ENCODE data around the gene TNFSF10. TPM values are rescaled to one million over a fixed set of nuclear protein-coding genes. Genes with fewer than 3 reads are reported as not detected.
"Not testable (repeated sequence)": the region's sequence is repeated elsewhere in the genome, so short reads cannot be mapped to it uniquely, and the experiment has no call there.

TNFSF10 gene
- 100 to 1,000 TPM in 1 of 5 experiments, 10 to 100 TPM in 4; 10.8 to 234 (median 45.0) TPM for total RNA-seq
- 10 to 100 TPM; 60.9 to 92.1 TPM for polyA plus RNA-seq
- total RNA-seq = 29.7 reads per million, percentile 59 among the genes with 10 or more reads in this experiment

DNA sequence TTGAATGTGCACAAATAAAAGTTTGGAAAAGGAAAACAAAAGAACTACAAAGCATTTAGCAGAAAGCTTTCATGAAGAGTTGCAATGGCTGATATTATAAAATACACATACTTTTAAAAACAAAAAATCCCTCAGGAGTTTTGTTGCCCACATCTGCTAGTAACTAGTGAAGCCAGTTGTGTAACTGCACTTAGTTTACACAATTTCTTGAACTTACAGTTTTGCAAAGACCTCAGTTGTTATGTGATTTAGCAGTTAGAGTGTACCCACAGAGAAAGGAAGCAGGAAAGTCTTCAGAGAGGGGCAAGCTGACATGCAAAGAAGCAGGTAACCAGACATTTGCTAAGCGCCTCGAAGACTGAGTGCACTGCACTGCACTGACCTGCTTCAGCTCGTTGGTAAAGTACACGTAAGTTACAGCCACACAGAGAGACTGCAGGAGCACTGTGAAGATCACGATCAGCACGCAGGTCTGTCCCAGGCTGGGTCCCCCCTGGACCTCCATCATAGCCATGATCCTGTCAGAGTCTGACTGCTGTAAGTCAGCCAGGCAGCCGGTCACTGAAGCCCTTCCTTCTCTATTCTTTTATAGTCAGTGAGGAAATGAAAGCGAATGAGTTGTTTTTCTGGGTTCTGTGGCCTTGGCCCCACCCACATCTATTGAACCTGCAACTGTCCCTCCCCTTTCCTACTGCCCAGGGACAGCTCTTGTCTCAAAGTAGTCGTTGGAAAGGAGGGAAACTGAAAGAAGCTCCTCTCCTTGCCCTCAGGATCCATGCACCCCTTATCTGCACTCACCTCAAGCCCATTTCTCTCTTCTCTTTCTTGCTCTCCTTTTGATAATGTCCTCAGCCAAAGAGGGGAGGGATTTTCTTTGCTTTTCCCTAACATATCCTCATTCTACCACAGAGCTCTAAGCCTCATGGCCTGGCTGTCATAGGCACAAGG lies at the start of gene TNFSF10:
TNFSF10 (minus strand) TSS at position 560 of the 948 bp plus-strand sequence; CDS start at position 514, 46 bp downstream.
- Mint-ChIP-seq H3K27me3 (no peaks in the 10 kb centered on the region), H3K36me3 (peaks cover 0 to 40% (median 6%) of the 10 kb centered on the region in 5 donors), H3K4me3 (peak within 1 kb of the TSS; percentile 89 to 100 (median 96)), H3K27ac (peak within 1 kb of the TSS; percentile 88 to 100 (median 99)), H3K9me3 (no peaks in the 10 kb centered on the region), H3K4me1 (peaks cover 36 to 63% (median 53%) of the 10 kb centered on the region in 7 donors)
- peak; percentile 19 to 71 (median 60) for DNase-seq
- Histone ChIP-seq H3K27ac (ENCODE audit: low read depth, low read length) (peak within 1 kb of the TSS; percentile 85), H3K27me3 (ENCODE audit: control insufficient read depth in 2 of 2, insufficient read depth in 2 of 2, low read length in 2 of 2) (no peaks in the 10 kb centered on the region), H3K36me3 (ENCODE audit: control insufficient read depth in 2 of 3, insufficient read depth in 3 of 3, low read length in 3 of 3) (no peaks in the 10 kb centered on the region), H3K4me1 (ENCODE audit: control insufficient read depth in 2 of 2, insufficient read depth in 2 of 2, low read length in 2 of 2) (peaks cover 26 to 34% of the 10 kb centered on the region in 2 donors), H3K9me3 (ENCODE audit: control insufficient read depth in 2 of 3, low read length in 3 of 3) (no peaks in the 10 kb centered on the region), H3K4me3 (ENCODE audit: low read length) (peak within 1 kb of the TSS; percentile 86)
- POLR2A ChIA-PET = interaction anchor here (0.5 to 4.8 kb wide), 19 partner anchors 7 to 1254 kb away, joined by 3 to 54 read pairs (median 4); no protein-coding TSS in a partner anchor
- peak; percentile 87 for ATAC-seq
- CTCF ChIA-PET = interaction anchor here (0.6 to 3.1 kb wide), 9 partner anchors 8 to 147 kb away, joined by 3 to 17 read pairs (median 3); no protein-coding TSS in a partner anchor
- intact Hi-C loops (cut with micrococcal nuclease) = loop anchor here (1.0 to 5.0 kb wide), 12 partner anchors 7 to 486 kb away; partner anchors contain the start of genes ECT2 (in 2 of the 2) and FNDC3B (in 1 of the 2)

DNA sequence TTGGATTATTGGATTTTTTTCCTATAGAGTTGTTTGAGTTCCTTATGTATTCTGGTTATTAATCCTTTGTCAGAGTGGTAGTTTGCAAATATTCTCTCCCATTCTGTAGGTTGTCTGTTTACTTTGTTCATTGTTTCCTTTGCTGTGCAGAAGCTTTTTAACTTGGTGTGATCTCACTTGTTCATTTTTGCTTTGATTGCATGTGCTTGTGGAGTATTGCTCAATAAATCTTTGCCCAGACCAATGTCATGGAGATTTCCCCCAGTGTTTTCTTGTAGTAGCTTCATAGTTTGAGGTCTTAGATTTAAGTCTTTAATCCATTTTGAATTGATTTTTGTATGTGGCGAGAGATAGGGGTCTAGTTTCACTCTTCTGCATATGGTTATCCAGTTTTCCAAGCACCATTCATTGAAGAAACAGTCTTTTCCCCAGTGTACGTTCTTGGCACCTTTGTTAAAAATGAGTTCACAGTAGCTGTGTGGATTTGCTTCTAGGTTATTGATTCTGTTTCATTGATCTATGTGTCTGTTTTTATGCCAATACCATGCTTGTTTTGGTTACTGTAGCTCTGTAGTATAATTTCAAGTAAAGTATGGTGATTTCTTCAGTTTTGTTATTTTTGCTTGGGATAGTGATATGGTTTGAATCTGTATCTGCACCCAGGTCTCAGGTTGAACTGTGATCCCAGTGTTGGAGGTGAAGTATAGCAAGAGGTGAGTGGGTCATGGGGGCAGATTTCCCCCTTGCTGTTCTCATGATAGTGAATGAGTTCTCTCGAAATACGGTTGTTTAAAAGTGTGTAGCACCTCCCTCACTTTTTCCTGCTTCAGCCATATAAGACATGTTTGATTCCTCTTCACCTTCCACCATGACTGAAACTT lies 46.1 kb upstream of the TNFSF10 start:
- no peak overlapping the region for H3K4me3 Mint-ChIP-seq
- Histone ChIP-seq H3K27me3 (ENCODE audit: control insufficient read depth in 2 of 2, insufficient read depth in 2 of 2, low read length in 2 of 2) (no peaks in the 10 kb centered on the region), H3K9me3 (ENCODE audit: control insufficient read depth in 2 of 3, low read length in 3 of 3) (peaks cover 0 to 6% (median 0%) of the 10 kb centered on the region in 3 experiments), H3K4me1 (ENCODE audit: control insufficient read depth in 2 of 2, insufficient read depth in 2 of 2, low read length in 2 of 2) (no peaks in the 10 kb centered on the region), H3K27ac (ENCODE audit: low read depth, low read length) (no peak overlapping the region), H3K36me3 (ENCODE audit: control insufficient read depth in 2 of 3, insufficient read depth in 3 of 3, low read length in 3 of 3) (no peaks in the 10 kb centered on the region), H3K4me3 (ENCODE audit: low read length) (no peak overlapping the region)
- intact Hi-C loops (cut with micrococcal nuclease) = no loop called here
- no peak overlapping the region for H3K27ac Mint-ChIP-seq
- peaks cover 0 to 55% (median 0%) of the 10 kb centered on the region in 5 donors for H3K36me3 Mint-ChIP-seq
- H3K9me3 Mint-ChIP-seq = peaks cover 5 to 38% (median 10%) of the 10 kb centered on the region in 11 donors
- H3K4me1 Mint-ChIP-seq = peaks cover 8 to 41% (median 16%) of the 10 kb centered on the region in 7 donors
- ATAC-seq (no peak), DNase-seq (no peak)
- no peaks in the 10 kb centered on the region for H3K27me3 Mint-ChIP-seq
- ChIA-PET POLR2A (interaction anchor here (1.9 kb wide), 1 partner anchor 24 kb away, joined by 5 read pairs; no protein-coding TSS in a partner anchor), CTCF (interaction anchor here (0.8 to 1.3 kb wide), 2 partner anchors 26 to 237 kb away, joined by 3 read pairs; no protein-coding TSS in a partner anchor)

DNA sequence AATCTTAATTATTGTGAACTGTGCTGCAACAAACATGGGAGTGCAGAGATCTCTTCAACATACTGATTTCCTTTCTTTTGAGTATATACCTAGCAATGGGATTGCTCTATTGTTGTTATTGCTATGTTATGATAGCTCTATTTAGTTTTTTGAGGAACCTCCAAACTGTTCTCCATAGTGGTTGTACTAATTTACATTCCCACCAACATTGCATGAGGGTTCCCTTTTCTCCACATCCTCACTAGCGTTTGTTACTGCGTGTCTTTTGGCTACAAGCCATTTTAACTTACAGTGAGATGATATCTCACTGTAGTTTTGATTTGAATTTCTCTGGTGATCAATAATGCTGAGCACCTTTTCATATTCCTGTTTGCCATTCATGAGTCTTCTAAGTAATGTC lies 45.5 kb upstream of the TNFSF10 start:
- intact Hi-C loops (cut with micrococcal nuclease) = no loop called here
- peaks cover 0 to 6% (median 0%) of the 10 kb centered on the region in 3 experiments for H3K9me3 ChIP-seq (ENCODE audit: control insufficient read depth in 2 of 3, low read length in 3 of 3)
- ATAC-seq (no peak), DNase-seq (no peak)
- H3K27ac Mint-ChIP-seq = peak overlapping the region in 1 of 9 donors; percentile 7
- H3K4me3 ChIP-seq (ENCODE audit: low read length) = no peak overlapping the region
- POLR2A ChIA-PET = interaction anchor here (1.9 kb wide), 1 partner anchor 23 kb away, joined by 5 read pairs; no protein-coding TSS in a partner anchor
- H3K27me3 Mint-ChIP-seq = no peaks in the 10 kb centered on the region
- no peaks in the 10 kb centered on the region for H3K36me3 ChIP-seq (ENCODE audit: control insufficient read depth in 2 of 3, insufficient read depth in 3 of 3, low read length in 3 of 3)
- peaks cover 0 to 51% (median 0%) of the 10 kb centered on the region in 5 donors for H3K36me3 Mint-ChIP-seq
- peaks cover 11 to 41% (median 20%) of the 10 kb centered on the region in 7 donors for H3K4me1 Mint-ChIP-seq
- H3K4me3 Mint-ChIP-seq = no peak overlapping the region
- peaks cover 4 to 38% (median 10%) of the 10 kb centered on the region in 11 donors for H3K9me3 Mint-ChIP-seq
- no peak overlapping the region for H3K27ac ChIP-seq (ENCODE audit: low read depth, low read length)
- H3K27me3 ChIP-seq (ENCODE audit: control insufficient read depth in 2 of 2, insufficient read depth in 2 of 2, low read length in 2 of 2) = no peaks in the 10 kb centered on the region
- H3K4me1 ChIP-seq (ENCODE audit: control insufficient read depth in 2 of 2, insufficient read depth in 2 of 2, low read length in 2 of 2) = peaks cover 0 to 3% of the 10 kb centered on the region in 2 donors
- CTCF ChIA-PET = interaction anchor here (1.3 kb wide), 1 partner anchor 27 kb away, joined by 3 read pairs; no protein-coding TSS in a partner anchor

DNA sequence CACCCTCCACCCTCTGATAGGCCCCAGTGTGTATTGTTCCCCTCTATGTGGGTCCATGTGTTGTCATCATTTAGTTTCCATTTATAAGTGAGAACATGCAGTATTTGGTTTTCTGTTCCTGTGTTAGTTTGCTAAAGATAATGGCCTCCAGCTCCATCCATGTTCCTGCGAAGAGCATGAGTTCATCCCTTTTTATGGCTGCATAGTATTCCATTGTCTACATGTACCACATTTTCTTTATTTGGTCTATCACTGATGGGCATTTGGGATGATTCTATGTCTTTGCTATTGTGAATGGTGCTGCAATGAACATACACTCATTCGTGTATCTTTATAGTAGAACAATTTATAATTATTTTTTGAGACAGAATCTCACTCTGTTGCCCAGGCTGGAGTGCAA lies 43.6 kb upstream of the TNFSF10 start:
- ATAC-seq; intact Hi-C loops (cut with micrococcal nuclease); H3K27ac Mint-ChIP-seq; H3K36me3 ChIP-seq (ENCODE audit: control insufficient read depth in 2 of 3, insufficient read depth in 3 of 3, low read length in 3 of 3); H3K27me3 Mint-ChIP-seq; CTCF ChIA-PET; H3K4me3 Mint-ChIP-seq; H3K4me3 ChIP-seq (ENCODE audit: low read length); H3K9me3 ChIP-seq (ENCODE audit: control insufficient read depth in 2 of 3, low read length in 3 of 3); H3K27me3 ChIP-seq (ENCODE audit: control insufficient read depth in 2 of 2, insufficient read depth in 2 of 2, low read length in 2 of 2); DNase-seq; H3K27ac ChIP-seq (ENCODE audit: low read depth, low read length): not testable (repeated sequence)
- H3K36me3 Mint-ChIP-seq = peaks cover 0 to 42% (median 0%) of the 10 kb centered on the region in 5 donors
- H3K4me1 ChIP-seq (ENCODE audit: control insufficient read depth in 2 of 2, insufficient read depth in 2 of 2, low read length in 2 of 2) = peaks cover 0 to 15% of the 10 kb centered on the region in 2 donors
- H3K9me3 Mint-ChIP-seq = peaks cover 2 to 27% (median 8%) of the 10 kb centered on the region in 11 donors
- POLR2A ChIA-PET = interaction anchor here (1.0 kb wide), 1 partner anchor 23 kb away, joined by 4 read pairs; no protein-coding TSS in a partner anchor
- H3K4me1 Mint-ChIP-seq = peaks cover 21 to 52% (median 38%) of the 10 kb centered on the region in 7 donors

DNA sequence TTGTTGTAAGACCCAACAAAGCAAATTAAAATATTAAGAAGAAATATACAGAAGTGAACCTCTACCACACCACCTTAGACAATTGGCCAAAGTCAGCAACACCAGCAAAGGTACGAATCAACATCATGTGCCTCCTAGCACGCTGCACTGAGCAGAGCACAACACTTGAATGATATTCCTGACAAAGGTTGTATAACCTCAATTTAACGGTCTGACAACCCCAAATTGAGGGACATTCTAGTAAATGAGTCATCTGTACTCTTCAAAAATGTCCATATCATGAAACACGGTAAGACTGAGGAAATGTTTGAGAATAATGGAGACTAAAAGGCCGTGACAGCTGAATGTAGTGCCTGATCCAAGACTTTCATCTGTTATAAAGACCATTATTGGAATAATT lies 41.3 kb upstream of the TNFSF10 start:
- ATAC-seq = no peak
- ChIA-PET POLR2A (no interaction called here), CTCF (no interaction called here)
- peaks cover 21 to 59% (median 37%) of the 10 kb centered on the region in 7 donors for H3K4me1 Mint-ChIP-seq
- no peaks in the 10 kb centered on the region for H3K27me3 ChIP-seq (ENCODE audit: control insufficient read depth in 2 of 2, insufficient read depth in 2 of 2, low read length in 2 of 2)
- DNase-seq = no peak
- no peak overlapping the region for H3K27ac ChIP-seq (ENCODE audit: low read depth, low read length)
- H3K4me3 Mint-ChIP-seq = no peak overlapping the region
- no peaks in the 10 kb centered on the region for H3K27me3 Mint-ChIP-seq
- peaks cover 0 to 28% (median 0%) of the 10 kb centered on the region in 5 donors for H3K36me3 Mint-ChIP-seq
- peaks cover 0 to 20% (median 2%) of the 10 kb centered on the region in 11 donors for H3K9me3 Mint-ChIP-seq
- intact Hi-C loops (cut with micrococcal nuclease) = no loop called here
- H3K4me1 ChIP-seq (ENCODE audit: control insufficient read depth in 2 of 2, insufficient read depth in 2 of 2, low read length in 2 of 2) = peaks cover 0 to 15% of the 10 kb centered on the region in 2 donors
- H3K27ac Mint-ChIP-seq = no peak overlapping the region
- H3K9me3 ChIP-seq (ENCODE audit: control insufficient read depth in 2 of 3, low read length in 3 of 3) = no peaks in the 10 kb centered on the region
- no peaks in the 10 kb centered on the region for H3K36me3 ChIP-seq (ENCODE audit: control insufficient read depth in 2 of 3, insufficient read depth in 3 of 3, low read length in 3 of 3)
- no peak overlapping the region for H3K4me3 ChIP-seq (ENCODE audit: low read length)

All from naive thymus-derived CD4-positive, alpha-beta T cell (primary cell).